Measurements from ENCODE around the gene APELA.

The APELA gene

DNA sequence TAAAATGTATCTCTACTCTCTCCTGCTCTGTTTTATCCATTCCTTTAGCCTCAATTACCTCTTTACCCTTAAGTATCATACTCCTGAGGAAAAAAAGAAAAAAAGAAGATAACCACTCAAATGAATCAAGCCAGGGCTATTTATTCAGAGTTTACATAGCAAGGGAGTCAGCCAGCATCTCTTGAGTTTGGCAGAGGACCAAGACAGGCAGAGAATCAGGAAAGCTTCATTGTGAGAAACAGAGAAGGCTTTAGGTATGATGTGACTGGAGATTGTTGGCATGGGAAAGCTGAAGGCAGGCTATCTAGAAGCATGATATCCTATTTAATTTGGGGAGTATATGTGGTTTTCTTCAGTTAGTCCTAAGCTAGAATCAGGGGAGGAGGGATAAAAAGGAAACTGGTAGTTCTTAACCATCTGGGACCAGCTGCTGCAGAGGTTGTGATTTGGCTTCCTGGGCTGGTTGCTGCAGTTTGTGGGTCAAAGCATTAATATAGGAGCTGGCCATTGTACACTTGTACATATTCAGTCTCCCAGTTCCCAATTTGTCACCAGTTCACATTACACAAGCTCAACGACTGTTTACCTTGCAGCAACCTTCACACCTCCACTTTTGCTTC is 11.2 kb downstream of the APELA start:
- no peak for ATAC-seq
- TF ChIP-seq, protein P1, sequence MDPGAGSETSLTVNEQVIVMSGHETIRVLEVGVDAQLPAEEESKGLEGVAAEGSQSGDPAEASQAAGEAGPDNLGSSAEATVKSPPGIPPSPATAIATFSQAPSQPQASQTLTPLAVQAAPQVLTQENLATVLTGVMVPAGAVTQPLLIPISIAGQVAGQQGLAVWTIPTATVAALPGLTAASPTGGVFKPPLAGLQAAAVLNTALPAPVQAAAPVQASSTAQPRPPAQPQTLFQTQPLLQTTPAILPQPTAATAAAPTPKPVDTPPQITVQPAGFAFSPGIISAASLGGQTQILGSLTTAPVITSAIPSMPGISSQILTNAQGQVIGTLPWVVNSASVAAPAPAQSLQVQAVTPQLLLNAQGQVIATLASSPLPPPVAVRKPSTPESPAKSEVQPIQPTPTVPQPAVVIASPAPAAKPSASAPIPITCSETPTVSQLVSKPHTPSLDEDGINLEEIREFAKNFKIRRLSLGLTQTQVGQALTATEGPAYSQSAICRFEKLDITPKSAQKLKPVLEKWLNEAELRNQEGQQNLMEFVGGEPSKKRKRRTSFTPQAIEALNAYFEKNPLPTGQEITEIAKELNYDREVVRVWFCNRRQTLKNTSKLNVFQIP (CRISPR knock-in tag; IDR thresholded peaks at IDR 0.05; ENCODE audit: borderline replicate concordance, low read depth): no peak
- TF ChIP-seq RARB (CRISPR knock-in tag; IDR thresholded peaks at IDR 0.05) (no peak), ZFP3 (CRISPR knock-in tag; IDR thresholded peaks at IDR 0.05) (no peak), ZFP30 (CRISPR knock-in tag; IDR thresholded peaks at IDR 0.05) (no peak), ARNTL (CRISPR knock-in tag; IDR thresholded peaks at IDR 0.05; ENCODE audit: borderline replicate concordance, low read depth) (no peak), OSR1 (CRISPR knock-in tag; IDR thresholded peaks at IDR 0.05) (no peak), ZNF8 (CRISPR knock-in tag; IDR thresholded peaks at IDR 0.05) (no peak), ISL1 (CRISPR knock-in tag; IDR thresholded peaks at IDR 0.05) (no peak)
- TF ChIP-seq, protein P2, sequence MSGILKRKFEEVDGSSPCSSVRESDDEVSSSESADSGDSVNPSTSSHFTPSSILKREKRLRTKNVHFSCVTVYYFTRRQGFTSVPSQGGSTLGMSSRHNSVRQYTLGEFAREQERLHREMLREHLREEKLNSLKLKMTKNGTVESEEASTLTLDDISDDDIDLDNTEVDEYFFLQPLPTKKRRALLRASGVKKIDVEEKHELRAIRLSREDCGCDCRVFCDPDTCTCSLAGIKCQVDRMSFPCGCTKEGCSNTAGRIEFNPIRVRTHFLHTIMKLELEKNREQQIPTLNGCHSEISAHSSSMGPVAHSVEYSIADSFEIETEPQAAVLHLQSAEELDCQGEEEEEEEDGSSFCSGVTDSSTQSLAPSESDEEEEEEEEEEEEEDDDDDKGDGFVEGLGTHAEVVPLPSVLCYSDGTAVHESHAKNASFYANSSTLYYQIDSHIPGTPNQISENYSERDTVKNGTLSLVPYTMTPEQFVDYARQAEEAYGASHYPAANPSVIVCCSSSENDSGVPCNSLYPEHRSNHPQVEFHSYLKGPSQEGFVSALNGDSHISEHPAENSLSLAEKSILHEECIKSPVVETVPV (CRISPR knock-in tag; IDR thresholded peaks at IDR 0.05): no peak
- TF ChIP-seq, protein P3, sequence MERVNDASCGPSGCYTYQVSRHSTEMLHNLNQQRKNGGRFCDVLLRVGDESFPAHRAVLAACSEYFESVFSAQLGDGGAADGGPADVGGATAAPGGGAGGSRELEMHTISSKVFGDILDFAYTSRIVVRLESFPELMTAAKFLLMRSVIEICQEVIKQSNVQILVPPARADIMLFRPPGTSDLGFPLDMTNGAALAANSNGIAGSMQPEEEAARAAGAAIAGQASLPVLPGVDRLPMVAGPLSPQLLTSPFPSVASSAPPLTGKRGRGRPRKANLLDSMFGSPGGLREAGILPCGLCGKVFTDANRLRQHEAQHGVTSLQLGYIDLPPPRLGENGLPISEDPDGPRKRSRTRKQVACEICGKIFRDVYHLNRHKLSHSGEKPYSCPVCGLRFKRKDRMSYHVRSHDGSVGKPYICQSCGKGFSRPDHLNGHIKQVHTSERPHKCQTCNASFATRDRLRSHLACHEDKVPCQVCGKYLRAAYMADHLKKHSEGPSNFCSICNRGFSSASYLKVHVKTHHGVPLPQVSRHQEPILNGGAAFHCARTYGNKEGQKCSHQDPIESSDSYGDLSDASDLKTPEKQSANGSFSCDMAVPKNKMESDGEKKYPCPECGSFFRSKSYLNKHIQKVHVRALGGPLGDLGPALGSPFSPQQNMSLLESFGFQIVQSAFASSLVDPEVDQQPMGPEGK (CRISPR knock-in tag; IDR thresholded peaks at IDR 0.05; ENCODE audit: borderline replicate concordance): no peak

DNA sequence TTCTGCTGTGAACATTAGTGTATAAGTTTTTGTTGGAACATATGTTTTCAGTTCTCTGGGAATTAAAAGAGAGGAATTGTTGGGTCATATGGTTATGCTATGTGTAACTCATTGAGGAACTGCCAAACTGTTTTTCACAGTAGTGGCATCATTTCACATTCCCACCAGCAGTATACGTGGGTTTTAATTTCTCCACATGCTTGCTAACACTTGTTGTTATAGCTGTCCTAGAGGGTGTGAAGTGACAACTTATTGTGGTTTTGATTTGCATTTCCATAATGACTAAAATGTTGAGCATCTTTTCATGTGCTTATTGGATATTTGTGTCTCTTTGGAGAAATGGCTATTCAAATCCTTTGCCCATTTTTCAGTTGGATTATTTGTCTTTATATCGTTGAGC is 13.7 kb downstream of the APELA start:
- TF ChIP-seq ZFP30 (CRISPR knock-in tag; IDR thresholded peaks at IDR 0.05) (no peak), SNAI2 (CRISPR knock-in tag; IDR thresholded peaks at IDR 0.05) (no peak), ZFP3 (CRISPR knock-in tag; IDR thresholded peaks at IDR 0.05) (no peak), ZNF8 (CRISPR knock-in tag; IDR thresholded peaks at IDR 0.05) (no peak), ISL1 (CRISPR knock-in tag; IDR thresholded peaks at IDR 0.05) (no peak), GLIS3 (CRISPR knock-in tag; IDR thresholded peaks at IDR 0.05) (no peak), RARB (CRISPR knock-in tag; IDR thresholded peaks at IDR 0.05) (no peak), CSDC2 (CRISPR knock-in tag; IDR thresholded peaks at IDR 0.05) (no peak), ESRRG (CRISPR knock-in tag; IDR thresholded peaks at IDR 0.05) (no peak), PPARA (CRISPR knock-in tag; IDR thresholded peaks at IDR 0.05; ENCODE audit: borderline replicate concordance) (no peak), ZNF70 (CRISPR knock-in tag; IDR thresholded peaks at IDR 0.05) (no peak), ZNF565 (CRISPR knock-in tag; conservative IDR thresholded peaks at IDR 0.05; ENCODE audit: low read depth) (no peak), BACH2 (CRISPR knock-in tag; IDR thresholded peaks at IDR 0.05; ENCODE audit: borderline replicate concordance) (no peak), OSR1 (CRISPR knock-in tag; IDR thresholded peaks at IDR 0.05) (no peak), ARNTL (CRISPR knock-in tag; IDR thresholded peaks at IDR 0.05; ENCODE audit: borderline replicate concordance, low read depth) (no peak), ZC3H10 (CRISPR knock-in tag; IDR thresholded peaks at IDR 0.05) (no peak)
- TF ChIP-seq, protein P2 (CRISPR knock-in tag; IDR thresholded peaks at IDR 0.05): no peak
- TF ChIP-seq, protein P4, sequence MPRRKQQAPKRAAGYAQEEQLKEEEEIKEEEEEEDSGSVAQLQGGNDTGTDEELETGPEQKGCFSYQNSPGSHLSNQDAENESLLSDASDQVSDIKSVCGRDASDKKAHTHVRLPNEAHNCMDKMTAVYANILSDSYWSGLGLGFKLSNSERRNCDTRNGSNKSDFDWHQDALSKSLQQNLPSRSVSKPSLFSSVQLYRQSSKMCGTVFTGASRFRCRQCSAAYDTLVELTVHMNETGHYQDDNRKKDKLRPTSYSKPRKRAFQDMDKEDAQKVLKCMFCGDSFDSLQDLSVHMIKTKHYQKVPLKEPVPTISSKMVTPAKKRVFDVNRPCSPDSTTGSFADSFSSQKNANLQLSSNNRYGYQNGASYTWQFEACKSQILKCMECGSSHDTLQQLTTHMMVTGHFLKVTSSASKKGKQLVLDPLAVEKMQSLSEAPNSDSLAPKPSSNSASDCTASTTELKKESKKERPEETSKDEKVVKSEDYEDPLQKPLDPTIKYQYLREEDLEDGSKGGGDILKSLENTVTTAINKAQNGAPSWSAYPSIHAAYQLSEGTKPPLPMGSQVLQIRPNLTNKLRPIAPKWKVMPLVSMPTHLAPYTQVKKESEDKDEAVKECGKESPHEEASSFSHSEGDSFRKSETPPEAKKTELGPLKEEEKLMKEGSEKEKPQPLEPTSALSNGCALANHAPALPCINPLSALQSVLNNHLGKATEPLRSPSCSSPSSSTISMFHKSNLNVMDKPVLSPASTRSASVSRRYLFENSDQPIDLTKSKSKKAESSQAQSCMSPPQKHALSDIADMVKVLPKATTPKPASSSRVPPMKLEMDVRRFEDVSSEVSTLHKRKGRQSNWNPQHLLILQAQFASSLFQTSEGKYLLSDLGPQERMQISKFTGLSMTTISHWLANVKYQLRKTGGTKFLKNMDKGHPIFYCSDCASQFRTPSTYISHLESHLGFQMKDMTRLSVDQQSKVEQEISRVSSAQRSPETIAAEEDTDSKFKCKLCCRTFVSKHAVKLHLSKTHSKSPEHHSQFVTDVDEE (CRISPR knock-in tag; IDR thresholded peaks at IDR 0.05): no peak
- TF ChIP-seq, protein P5, sequence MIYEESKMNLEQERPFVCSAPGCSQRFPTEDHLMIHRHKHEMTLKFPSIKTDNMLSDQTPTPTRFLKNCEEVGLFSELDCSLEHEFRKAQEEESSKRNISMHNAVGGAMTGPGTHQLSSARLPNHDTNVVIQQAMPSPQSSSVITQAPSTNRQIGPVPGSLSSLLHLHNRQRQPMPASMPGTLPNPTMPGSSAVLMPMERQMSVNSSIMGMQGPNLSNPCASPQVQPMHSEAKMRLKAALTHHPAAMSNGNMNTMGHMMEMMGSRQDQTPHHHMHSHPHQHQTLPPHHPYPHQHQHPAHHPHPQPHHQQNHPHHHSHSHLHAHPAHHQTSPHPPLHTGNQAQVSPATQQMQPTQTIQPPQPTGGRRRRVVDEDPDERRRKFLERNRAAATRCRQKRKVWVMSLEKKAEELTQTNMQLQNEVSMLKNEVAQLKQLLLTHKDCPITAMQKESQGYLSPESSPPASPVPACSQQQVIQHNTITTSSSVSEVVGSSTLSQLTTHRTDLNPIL (CRISPR knock-in tag; IDR thresholded peaks at IDR 0.05; ENCODE audit: low read depth): no peak
- TF ChIP-seq, protein P3 (CRISPR knock-in tag; IDR thresholded peaks at IDR 0.05; ENCODE audit: borderline replicate concordance): no peak
- ATAC-seq: no peak

Data from SK-N-SH treated with all-trans-retinoic acid at 6 μM for 48 hours (cell line).